Measurements from ENCODE around the gene TWIST2. TPM values are rescaled to one million over a fixed set of nuclear protein-coding genes. Genes with fewer than 3 reads are reported as not detected.

TWIST2 gene
- total and polyA plus RNA-seq, 2 donors from 2014 or later = 0.56 to 1.4 TPM

- Histone ChIP-seq H3K4me1 (ENCODE audit: control insufficient read depth in 2 of 3, insufficient read depth in 2 of 3, low read depth in 1 of 3, low read length in 3 of 3) (no peaks in the 10 kb centered on the region), H3K27ac (ENCODE audit: low read depth in 2 of 2, low read length in 2 of 2) (no peak overlapping the region), H3K4me3 (ENCODE audit: low read length in 3 of 3) (no peak overlapping the region), H3K27me3 (ENCODE audit: control insufficient read depth, insufficient read depth, low read length) (no peaks in the 10 kb centered on the region), H3K9me3 (ENCODE audit: control insufficient read depth in 2 of 3, insufficient read depth in 1 of 3, low read length in 3 of 3) (peaks cover 0 to 5% (median 0%) of the 10 kb centered on the region in 3 donors), H3K36me3 (ENCODE audit: control insufficient read depth in 2 of 3, insufficient read depth in 3 of 3, low read length in 3 of 3) (no peaks in the 10 kb centered on the region), H3K9ac (ENCODE audit: low read length in 3 of 3) (no peak overlapping the region)
- no peak for TF ChIP-seq CTCF (IDR thresholded peaks at IDR 0.05; ENCODE audit: borderline replicate concordance, extremely low read depth, insufficient read depth)
- DNase-seq = no peak
- FAIRE-seq = no peak
- intact Hi-C loops (cut with DNase I) = no loop called here
Observed at GRCh38 chr2:238803996-238804870, 43.7 kb upstream of the TWIST2 start.

GRCh38 chr2:238808761-238809160 lies 39.1 kb upstream of the TWIST2 start:
- Histone ChIP-seq H3K9ac (ENCODE audit: low read length in 3 of 3) (no peak overlapping the region), H3K27ac (ENCODE audit: low read depth in 2 of 2, low read length in 2 of 2) (no peak overlapping the region), H3K36me3 (ENCODE audit: control insufficient read depth in 2 of 3, insufficient read depth in 3 of 3, low read length in 3 of 3) (no peaks in the 10 kb centered on the region), H3K4me1 (ENCODE audit: control insufficient read depth in 2 of 3, insufficient read depth in 2 of 3, low read depth in 1 of 3, low read length in 3 of 3) (no peaks in the 10 kb centered on the region), H3K4me3 (ENCODE audit: low read length in 3 of 3) (no peak overlapping the region), H3K27me3 (ENCODE audit: control insufficient read depth, insufficient read depth, low read length) (no peaks in the 10 kb centered on the region), H3K9me3 (ENCODE audit: control insufficient read depth in 2 of 3, insufficient read depth in 1 of 3, low read length in 3 of 3) (peaks cover 0 to 5% (median 0%) of the 10 kb centered on the region in 3 donors)
- no peak for TF ChIP-seq CTCF (IDR thresholded peaks at IDR 0.05; ENCODE audit: borderline replicate concordance, extremely low read depth, insufficient read depth)
- no peak for FAIRE-seq
- DNase-seq = no peak
- intact Hi-C loops (cut with DNase I) = no loop called here

DNA sequence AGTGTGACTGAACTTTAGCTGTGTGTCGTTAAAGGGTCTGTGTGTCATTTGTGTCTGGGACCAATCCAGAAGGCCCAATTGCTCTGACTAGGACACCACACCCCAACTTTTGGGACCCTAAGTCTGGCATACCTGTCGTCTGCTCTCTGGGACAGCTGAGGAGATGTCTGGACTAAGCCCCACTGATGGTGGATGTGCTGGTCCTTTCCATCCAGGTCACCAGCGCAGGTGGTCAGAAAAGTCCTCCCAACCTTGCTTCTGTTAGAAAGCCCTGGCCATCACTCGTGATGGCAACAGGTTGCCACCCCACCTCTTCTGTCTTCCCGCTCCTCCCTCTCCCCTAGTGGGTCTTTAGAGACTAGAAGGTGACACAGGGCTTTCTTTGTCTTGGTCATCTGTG lies 37.6 kb upstream of the TWIST2 start:
- Histone ChIP-seq H3K9me3 (ENCODE audit: control insufficient read depth in 2 of 3, insufficient read depth in 1 of 3, low read length in 3 of 3) (peaks cover 0 to 5% (median 0%) of the 10 kb centered on the region in 3 donors), H3K4me1 (ENCODE audit: control insufficient read depth in 2 of 3, insufficient read depth in 2 of 3, low read depth in 1 of 3, low read length in 3 of 3) (no peaks in the 10 kb centered on the region), H3K27me3 (ENCODE audit: control insufficient read depth, insufficient read depth, low read length) (no peaks in the 10 kb centered on the region), H3K36me3 (ENCODE audit: control insufficient read depth in 2 of 3, insufficient read depth in 3 of 3, low read length in 3 of 3) (no peaks in the 10 kb centered on the region), H3K4me3 (ENCODE audit: low read length in 3 of 3) (no peak overlapping the region), H3K27ac (ENCODE audit: low read depth in 2 of 2, low read length in 2 of 2) (no peak overlapping the region), H3K9ac (ENCODE audit: low read length in 3 of 3) (no peak overlapping the region)
- intact Hi-C loops (cut with DNase I) = no loop called here
- FAIRE-seq (no peak), DNase-seq (no peak)
- TF ChIP-seq CTCF (IDR thresholded peaks at IDR 0.05; ENCODE audit: borderline replicate concordance, extremely low read depth, insufficient read depth) = no peak
